ENCODE results near the gene PLPPR4.
"Not testable (repeated sequence)": the region's sequence is repeated elsewhere in the genome, so short reads cannot be mapped to it uniquely, and the experiment has no call there.

PLPPR4 gene

GRCh38 chr1:99269321-99269720 is 5.0 kb downstream of the PLPPR4 start:
- no peak for DNase-seq

DNA sequence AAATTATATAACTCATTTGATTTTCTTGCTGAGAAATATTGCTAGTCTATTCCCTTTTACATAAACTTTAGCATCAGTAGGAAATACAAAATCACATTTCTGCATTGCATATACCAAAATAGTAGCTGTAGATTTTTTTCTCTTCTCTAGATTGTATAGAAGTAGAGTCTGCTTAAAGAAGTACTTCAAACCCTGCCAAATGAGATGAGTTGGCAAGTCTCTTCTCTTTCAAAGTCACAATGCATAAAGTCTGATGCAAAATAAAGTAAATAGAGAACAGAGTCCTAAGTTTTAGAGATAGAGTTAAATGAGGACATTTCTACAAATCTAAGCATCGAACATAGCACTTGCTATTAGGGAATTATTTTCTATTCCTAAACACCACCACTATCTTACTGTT is 6.4 kb downstream of the PLPPR4 start:
- no peak for DNase-seq

GRCh38 chr1:99271249-99271648 is 7.0 kb downstream of the PLPPR4 start:
- DNase-seq = no peak

- no peak for DNase-seq
These were observed 12.8 kb downstream of the PLPPR4 start for GRCh38 chr1:99277066-99277465.

DNA sequence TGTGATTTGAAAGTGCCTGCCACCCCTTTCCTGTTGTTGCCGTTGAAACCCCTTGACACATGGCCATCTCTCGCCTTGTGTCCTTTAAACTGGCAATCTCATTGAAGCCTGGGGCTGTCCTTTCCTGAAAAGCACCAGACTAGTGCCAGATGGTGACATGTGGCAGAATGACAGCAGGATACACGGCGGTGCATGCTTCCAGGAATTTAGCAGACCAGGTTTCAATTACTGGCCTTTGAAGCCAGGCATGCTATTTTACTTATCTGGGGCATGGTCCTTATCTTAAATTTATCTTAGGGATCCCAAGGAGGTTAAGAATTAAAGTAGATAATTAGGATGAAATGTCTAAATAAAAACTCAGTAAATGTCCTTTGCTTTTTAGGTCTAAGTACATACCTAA is 15.2 kb downstream of the PLPPR4 start:
- no peak for DNase-seq

DNA sequence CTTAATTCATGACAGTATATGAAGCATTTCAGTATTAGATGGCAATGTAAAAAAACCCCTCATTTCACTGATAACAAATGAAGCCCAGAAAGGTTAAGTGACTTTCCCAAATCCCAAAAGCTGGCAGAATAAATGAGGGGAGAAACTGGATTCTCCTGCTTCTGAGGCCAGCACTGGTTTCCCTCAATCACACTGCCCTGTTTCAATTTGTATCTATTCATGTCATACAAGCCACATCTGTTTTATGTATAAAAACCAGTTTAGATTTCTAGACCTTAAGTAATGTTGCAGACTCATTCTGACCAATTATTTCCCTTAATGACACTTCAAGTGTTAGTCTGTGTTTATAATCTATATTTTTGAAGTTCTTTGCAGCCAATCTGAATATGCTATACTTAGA is 16.8 kb downstream of the PLPPR4 start:
- DNase-seq = no peak

- no peak for DNase-seq
These were observed 18.2 kb downstream of the PLPPR4 start for GRCh38 chr1:99282536-99282935.

DNA sequence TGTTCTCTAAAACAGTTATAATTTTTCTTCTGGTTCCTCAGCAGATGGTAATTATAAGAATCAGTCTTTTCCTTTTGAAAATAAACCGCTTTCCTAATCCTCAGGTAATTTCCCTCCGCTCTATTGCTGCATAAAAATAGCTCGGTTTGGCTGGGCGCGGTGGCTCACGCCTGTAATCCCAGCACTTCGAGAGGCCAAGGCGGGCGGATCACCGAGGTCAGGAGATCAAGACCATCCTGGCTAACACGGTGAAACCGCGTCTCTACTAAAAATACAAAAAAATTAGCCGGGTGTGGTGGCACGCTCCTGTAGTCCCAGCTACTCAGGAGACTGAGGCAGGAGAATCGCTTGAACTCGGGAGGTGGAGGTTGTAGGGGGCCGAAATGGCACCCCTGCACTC is 19.2 kb downstream of the PLPPR4 start:
- DNase-seq = not testable (repeated sequence)

GRCh38 chr1:99292886-99293285 is 28.6 kb downstream of the PLPPR4 start:
- no peak for DNase-seq

- DNase-seq = no peak
These were observed 33.6 kb downstream of the PLPPR4 start for GRCh38 chr1:99297923-99298322.

- DNase-seq = no peak
These were observed 40.5 kb downstream of the PLPPR4 start for GRCh38 chr1:99304725-99305282.

GRCh38 chr1:99305626-99306025 is 41.3 kb downstream of the PLPPR4 start:
- DNase-seq = no peak

- no peak for DNase-seq
These were observed 41.8 kb downstream of the PLPPR4 start for GRCh38 chr1:99306056-99306455.

DNA sequence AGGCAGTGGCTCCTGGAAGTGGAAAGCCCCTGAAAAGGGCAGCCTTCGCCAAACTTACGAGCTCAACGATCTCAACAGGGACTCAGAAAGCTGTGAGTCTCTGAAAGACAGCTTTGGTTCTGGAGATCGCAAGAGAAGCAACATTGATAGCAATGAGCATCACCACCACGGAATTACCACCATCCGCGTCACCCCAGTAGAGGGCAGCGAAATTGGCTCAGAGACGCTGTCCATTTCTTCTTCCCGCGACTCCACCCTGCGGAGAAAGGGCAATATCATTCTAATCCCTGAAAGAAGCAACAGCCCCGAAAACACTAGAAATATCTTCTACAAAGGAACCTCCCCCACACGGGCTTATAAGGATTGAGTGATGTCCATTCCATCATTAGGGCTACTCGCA is 42.4 kb downstream of the PLPPR4 start:
- DNase-seq = no peak

DNA sequence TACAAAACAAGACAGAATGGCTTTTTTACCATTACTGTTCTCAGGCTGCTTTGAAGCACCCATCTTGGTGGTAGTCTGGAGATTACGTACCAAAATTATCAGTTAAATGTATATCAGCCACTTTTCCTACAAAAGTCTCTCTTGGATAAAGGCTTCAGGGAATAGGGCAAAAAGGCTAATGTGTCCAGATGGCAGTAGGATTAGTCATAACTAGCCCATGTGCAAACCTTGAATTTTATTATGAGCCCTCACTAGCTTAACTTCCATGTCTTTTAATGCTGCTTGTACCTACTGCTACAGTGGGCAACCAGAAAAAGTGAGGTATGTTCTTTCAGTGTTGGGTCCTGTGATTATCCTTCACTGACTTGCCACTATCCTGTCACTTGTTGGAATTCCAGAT is 51.0 kb downstream of the PLPPR4 start:
- no peak for DNase-seq

- no peak for DNase-seq
These were observed 62.1 kb downstream of the PLPPR4 start for GRCh38 chr1:99326215-99326949.

DNA sequence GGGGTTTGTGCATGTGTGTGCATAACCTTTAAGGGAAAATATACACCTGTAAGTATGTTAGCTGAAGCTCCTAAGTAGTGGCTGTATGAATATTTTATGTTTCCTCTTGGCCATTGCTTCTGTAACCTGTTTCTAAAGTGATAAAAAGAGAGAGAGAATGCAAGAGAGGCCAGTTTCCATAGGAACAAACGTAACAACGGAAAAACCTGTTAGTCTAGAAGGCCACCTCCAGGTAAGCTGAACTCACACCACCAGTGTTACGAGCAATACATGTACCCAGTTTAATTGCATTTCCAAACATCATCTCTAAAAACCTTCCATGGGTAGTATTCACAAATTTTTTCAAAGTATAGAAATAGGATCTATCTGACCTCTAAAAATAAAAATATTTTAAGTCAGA is 63.1 kb downstream of the PLPPR4 start:
- no peak for DNase-seq

GRCh38 chr1:99328171-99328570 is 63.9 kb downstream of the PLPPR4 start:
- DNase-seq = no peak

DNA sequence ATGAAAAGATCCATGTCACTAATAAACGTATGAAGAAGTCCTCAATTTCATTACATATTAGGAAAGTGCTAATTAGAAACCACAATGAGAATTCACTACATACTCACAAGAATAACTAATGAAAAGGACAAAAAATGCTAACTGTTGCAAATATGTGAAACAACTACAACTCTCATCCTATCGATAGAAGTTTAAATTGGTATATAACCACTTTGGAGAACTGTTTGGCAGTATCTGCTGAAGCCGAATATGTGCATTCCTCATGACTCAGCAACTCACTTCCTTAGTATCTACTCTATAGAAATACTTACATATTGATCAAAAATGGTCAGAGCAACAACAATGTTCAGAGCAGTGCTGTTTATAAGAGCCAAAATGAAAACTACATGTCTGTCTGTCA is 66.8 kb downstream of the PLPPR4 start:
- no peak for DNase-seq

DNA sequence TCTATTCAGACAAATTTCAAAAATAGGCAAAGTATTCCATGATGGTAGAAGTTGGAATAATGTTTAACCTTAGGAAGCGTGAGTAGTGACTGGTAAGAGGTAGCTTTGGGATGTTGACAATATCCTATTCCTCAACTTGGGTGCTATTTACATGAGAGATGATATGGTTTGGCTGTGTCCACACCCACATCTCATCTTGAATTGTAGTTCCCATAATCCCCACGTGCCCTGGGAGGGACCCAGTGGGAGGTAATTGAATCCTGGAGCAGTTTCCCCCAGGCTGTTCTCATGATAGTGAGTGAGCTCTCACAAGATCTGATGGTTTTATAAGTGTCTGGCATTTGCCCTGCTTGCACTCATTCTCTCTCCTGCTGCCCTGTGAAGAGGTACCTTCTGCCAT is 67.3 kb downstream of the PLPPR4 start:
- DNase-seq = no peak

DNA sequence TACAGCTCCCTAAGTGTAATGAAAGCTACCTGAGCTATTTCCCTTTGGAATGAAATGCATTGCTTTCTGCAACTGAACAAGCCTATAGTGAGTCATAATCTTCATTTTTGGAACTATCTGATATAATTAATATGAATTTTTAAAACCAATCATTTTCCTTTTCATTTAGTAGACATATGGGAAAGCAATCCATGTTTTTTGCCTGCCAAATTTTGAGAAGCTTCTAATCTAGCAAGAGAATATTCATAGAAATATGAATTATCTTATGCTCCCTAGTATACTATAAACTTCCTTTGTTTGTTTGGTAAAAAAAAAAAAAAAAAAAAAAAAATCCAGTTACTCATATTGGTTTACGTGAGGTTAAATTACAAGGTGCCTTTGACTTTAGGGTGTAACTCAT is 68.3 kb downstream of the PLPPR4 start:
- no peak for DNase-seq

DNA sequence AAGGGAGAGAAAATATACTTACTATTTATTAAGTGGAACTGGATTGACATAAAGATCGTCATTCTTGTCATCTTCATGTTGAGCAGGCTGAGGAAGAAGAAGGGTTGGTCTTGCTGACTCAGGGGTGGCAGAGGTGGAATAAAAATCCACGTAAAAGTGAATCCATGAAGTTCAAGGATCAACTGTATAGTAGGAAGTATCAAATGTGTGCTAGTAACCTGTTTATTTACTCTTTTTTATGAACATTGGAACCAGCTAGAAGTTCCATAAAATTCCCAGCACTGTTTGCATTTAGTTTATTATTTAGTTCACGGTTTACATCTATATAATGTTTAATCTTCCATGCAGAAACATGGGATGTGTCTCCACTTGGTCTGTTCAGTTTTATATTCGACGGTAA is 70.7 kb downstream of the PLPPR4 start:
- no peak for DNase-seq

- DNase-seq = no peak
These were observed 82.9 kb downstream of the PLPPR4 start for GRCh38 chr1:99347041-99347684.

DNA sequence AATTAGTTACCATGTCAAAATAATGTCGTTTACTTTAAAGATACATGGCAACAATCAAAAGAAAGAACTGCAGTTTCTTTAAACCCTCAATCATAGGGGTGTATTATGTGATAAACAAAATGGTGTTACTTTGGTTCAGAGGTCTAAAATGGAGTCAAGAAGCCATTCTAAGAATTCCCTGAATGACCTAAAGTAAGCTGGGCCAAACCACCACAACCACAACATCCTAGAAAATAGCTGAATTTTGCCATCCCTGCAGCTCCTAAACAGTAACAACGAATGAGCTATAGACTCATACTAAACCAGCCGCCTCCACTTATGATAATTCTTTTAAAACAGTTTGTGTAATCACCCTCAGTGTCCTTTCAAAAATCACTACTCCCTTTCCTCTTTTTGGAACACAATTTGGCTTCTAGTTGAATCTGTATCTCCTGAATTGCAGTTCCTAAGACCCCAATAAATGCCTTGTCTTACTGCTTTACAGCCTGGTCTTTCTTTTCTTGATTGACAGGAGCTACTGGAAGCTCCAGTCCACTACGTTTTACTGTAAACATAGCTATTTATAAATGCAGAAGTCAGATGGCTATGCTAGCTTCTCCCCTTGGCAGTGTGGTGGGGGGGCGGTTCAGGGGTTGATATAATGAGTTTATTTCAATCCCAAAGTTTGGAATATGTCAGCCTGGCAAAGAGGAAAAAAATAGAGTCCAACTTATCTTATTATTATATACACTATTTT is 84.3 kb downstream of the PLPPR4 start:
- no peak for DNase-seq

Measured in CD4-positive, alpha-beta T cell treated with Interleukin-12 subunit alpha and Interleukin-12 subunit beta, for 1 hour (primary cell).